ENCODE measurements around the gene OBSL1.

Gene OBSL1

DNA sequence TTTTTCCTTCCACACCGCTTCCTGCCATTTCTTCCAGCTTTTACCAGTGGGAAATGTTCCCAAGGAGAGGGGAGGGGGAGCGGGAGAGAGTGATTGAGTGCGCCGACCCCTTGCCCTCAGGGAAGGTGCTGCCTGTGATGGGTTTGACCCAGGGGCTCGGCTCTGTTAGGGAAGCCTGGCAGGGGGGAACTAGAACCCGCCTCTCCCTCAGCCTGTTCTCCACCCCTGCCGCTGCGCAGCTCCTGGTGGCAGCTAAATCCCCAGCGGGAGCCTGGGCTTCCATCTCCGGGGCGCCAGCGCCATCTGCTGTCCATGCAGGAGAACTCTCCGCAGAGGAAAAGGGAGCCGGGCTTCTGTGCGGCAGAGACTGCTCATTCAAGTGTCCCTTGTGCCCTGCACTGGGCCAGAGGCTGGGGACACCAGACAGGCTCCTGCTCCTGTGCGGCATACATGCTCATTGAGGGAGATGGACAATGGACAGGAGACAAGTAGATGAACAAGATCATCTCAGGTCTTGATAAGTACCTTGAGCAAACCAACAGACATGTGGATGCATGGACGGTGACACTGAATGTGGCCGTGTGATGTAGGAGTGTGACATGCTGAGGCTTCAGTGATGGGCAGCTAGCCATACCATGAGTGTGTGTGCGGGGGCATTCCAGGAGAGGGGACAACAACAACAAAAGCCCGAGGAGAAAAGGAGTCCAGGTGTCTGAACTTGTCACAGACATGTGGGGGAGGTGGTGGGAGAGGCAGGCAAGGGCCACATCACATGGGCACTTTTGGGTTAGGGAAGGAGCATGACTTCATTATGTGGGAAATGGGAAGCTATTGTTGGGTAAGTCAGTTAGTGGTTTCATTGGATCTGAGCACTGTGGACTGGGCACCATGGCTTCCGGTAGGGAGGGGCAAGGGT lies 41.0 kb downstream of the OBSL1 start:
- DNase-seq (ENCODE audit: low read depth), result no peak

DNA sequence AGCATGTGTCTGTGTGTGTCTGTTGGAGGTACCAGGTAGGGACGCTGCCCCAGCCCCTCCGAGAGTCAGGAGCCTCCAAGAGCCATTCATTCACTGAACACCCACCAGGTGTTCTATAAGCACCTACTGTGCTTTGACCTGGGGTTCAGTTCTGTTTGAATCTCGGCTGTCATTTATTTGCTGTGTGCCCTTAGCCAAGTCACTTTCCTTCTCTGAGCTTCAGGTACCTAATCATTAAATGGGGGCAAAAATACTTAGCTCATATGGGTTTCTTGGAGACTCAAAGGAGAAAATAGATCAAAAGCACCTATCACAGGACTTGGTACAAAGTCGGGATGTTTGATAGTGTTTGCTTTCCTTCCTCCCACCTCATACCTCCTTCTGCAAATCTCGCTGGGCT lies 43.9 kb downstream of the OBSL1 start:
- DNase-seq (ENCODE audit: low read depth), result no peak

DNA sequence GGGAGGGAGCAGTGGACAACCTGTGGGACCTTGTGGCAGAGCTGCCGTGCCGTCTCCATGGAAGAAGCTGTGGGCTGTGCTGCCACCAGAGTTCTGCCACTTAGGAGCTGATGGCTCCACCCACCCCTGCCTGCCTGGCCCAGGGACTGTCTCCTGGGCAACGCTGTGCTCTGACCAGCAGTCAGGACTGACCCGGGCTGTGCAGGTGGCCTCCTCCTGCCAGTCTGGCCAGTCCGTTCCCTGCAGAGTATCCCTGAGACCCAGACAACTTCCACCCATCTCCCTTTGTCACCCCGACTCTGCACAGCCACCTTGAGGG lies 44.3 kb downstream of the OBSL1 start:
- DNase-seq (ENCODE audit: low read depth), result no peak

DNA sequence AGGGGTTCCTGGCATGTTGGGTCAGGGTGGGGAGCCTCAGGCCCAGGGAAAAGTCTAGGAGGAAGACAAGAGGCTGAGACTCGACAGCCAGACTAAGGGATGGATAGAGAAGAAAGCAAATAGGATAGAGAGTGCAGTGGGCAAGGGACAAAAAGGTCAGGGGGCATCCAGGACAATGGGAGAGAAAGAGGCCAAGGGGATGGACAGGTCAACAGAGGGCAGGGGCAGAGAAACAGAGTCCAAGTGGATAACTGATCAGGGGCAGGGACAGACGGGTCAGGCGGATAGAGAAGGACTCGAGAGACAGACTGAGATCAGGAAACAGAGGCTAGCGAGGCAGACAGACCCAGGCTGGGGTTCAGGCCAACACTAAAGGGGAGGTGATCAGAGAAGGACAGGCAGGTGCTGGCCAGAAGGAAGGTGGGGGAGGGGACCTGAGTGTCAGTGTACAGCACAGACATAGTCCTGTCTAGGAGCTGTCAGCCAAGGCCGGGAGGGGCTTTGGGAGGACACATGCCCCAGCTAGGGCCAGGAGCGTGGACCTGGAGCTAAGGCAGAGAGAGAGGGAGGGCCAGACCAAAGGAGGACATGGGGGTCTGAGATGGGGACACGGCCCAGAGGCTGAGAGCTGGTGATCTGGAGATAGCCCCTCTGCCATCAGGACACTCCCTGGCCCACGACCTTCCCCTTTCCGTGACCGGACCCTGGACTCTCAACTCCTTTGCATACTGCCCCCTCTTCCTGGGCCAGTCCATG lies 44.8 kb downstream of the OBSL1 start:
- DNase-seq (ENCODE audit: low read depth), result no peak

DNA sequence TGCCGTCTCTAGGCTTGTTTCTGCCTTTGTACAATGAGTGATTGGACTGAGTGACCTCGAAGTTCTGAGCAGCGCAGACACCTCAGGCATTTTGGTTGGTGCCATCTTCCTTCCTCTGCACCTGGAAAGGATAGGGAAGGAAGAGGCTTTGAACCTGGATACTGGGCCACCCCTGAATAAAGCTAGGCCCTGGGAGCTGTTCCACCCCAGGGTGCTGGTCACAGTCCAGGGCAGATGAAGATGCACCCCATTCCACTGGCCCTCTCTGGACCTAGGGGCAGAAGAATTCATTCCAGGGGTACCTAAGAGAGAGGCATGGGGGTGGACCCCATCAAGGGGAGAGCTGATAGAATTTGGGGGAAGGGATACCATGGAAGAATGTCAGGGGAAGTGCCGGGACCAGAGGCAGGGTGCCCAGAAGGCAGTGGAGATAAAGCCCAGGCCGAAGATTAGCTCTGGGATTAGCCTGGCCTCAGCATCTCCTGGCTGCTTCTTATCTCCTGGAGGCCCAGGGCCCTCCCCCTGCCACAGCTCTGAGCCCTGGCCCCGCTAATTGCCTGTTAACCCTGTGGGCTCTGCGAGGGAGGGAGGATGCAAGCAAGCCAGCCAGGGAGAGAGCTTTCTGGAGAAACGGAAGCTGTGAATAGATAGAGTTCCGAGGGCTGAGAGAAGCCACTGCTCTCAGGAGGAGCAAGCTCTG lies 45.7 kb downstream of the OBSL1 start:
- no peak for DNase-seq (ENCODE audit: low read depth)

DNA sequence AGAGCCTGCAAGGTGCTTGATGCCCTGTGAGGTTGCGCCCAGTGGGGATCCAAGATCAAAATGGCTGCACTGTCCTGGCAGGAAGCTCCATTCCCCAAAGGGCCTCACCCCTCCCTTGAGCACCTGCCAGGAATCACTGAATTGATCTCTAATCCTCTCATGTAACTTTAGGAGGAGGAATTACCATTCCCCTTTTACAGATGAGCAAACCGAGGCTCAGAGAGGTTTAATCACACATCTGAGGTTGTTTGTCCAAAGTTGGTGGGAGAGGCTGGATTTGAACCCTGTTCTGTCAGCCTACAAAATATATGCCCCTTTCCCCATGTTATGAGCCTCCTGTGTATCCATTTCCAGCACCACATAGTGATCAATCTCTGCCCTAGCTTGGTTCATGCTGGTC lies 46.5 kb downstream of the OBSL1 start:
- no peak for DNase-seq (ENCODE audit: low read depth)

DNA sequence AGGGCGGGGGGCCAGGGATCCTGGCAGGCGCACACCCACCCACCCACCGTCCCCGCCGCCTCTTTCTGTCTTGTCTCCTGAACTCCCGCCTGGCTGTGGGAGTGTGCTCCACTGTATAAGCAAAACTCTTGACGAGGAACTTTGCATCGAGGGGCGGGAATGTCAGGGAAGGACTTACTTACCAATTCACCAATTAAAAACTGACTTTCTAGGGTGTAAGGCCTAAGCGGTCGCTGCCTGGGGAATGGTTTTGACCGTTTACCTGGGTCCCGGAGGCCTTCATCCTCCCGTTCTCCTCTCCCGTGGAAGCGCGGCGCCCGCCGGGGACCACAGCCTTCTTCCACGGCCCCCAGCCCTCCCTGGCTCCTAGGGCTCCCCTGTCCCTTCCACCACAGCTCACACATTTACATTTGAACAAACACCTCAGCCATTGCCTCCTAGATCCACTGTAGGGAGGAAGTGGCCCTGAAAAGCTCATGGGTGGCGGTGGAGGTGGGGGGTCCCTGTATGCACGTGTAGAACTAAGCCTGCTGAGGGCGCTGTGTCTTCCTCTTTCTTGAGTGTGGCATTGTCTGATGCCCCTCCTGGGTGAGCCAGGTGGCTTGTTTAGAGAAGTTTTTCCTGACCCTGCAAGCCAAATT lies 48.2 kb downstream of the OBSL1 start:
- DNase-seq (ENCODE audit: low read depth), result no peak

DNA sequence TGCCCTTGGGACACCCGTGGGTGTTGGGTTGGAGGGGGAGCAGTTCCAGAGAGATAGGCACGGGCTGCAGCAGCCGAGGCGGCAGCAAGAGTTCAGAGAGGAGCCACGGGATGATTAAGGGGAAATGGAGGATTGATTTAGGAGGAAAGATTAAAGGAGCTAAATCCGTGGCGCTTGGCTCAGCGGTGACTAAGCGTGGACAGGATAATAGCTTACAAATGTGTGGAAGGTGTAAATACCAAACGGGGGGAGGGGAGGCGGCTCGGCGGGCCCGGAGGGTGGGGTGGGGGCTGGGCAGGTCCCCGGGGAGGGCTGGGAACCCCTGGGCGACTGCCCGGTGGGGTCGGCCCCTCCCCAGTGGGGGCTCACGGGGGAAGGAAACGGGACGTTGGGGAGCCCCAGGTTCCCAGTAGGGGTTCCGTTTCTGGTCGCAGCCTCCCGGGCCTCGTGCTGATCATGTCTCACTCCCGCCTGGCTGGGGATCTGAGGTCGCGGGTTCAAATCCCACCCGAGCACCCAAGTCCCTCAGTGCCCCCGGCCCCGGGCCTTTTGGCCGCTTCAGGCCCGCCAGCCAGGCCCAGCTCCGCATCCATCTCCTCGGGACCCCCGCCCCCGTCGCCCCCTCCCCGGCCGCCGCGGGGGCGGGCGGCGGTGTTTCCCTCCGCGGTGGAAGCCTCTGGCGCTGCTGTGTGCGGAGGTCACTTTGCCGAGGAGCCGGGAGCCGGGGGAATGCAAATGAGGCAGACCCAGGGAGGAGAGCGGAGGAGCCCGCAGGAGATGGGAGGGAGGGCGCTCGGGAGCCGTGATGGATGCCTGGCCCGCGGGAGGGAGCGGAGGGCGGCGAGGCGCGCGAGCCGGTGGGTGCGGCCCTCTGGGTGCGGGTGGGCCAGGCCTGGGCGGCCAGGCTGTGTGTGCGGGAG lies 49.0 kb downstream of the OBSL1 start:
- DNase-seq (ENCODE audit: low read depth), result no peak

DNA sequence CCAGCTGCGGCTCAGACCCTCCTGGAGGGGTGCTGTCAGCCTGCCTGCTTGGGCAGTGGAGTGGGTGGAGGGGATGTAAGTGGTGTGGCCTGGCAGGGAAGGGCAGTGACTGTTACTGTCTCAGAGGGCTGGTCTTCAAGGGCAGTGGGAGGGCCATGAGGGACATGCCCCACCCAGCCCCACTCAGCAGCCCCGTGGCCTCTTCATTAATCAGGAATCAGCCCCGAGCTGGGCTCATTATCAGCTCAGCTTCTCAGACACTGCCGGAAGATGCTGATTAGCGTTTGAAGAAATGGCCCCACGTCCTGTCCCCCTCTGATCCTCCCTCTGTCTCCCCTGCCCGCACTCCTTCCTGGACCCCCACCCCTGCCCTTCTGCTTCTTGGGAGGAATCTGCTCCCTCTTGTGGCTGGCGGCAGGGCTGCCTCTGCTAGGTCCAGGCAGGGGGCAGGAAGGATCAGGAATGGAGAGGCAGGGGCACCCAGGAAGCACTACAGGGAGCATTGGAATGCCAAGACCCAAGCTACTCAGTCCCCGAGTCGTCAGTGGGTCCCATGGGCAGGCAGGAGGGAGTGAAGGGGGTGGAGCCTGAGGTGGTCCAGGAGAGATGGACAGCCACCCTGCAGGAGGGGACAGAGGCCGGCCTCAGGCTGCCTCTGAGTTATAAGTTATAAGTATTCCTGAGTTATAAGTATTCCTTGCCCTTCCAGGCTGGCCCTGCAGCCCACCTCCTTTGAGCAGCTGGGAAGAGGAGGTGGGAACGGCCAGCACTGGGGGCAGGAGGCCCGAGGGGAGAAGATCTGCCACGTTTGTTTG lies 50.1 kb downstream of the OBSL1 start:
- DNase-seq (ENCODE audit: low read depth), result no peak

DNA sequence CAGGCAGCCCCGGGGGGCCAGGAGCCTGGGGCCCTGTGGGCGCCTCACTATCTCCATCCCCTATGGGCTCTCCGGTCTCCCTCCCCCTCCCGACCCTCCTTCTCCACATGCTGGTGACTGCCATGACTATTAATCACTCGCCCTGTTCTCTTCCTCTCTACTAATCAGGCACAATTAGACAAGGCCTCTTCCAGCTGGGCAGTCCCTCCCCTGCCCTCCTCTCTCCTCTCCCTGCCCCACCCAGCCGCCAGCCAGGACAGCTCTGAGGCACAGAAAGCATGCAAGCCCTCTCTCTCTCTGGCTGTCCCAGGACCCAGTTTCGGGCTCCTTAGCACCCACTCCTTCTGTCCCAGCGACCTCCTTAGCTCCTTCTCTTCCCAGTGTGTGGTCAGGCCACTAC lies 51.3 kb downstream of the OBSL1 start:
- DNase-seq (ENCODE audit: low read depth), result no peak

DNA sequence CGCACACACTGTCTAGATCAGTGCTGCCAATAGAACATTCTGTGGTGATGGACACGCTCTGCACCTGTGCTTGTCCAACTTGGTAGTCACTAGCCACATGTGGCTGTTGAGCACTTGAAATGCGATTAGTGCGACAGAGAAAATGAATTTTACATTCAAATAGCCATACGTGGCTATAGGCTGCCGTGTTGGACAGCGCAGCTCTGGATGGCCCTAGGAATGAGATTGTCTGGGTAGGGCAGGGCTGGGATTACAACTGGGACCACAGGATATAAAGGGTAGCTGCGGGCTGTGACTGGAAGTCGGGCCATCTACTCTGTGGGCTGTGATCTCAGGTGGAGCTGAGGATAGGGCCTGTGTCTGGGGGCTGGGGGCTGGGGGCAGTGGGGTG lies 51.8 kb downstream of the OBSL1 start:
- no peak for DNase-seq (ENCODE audit: low read depth)

DNA sequence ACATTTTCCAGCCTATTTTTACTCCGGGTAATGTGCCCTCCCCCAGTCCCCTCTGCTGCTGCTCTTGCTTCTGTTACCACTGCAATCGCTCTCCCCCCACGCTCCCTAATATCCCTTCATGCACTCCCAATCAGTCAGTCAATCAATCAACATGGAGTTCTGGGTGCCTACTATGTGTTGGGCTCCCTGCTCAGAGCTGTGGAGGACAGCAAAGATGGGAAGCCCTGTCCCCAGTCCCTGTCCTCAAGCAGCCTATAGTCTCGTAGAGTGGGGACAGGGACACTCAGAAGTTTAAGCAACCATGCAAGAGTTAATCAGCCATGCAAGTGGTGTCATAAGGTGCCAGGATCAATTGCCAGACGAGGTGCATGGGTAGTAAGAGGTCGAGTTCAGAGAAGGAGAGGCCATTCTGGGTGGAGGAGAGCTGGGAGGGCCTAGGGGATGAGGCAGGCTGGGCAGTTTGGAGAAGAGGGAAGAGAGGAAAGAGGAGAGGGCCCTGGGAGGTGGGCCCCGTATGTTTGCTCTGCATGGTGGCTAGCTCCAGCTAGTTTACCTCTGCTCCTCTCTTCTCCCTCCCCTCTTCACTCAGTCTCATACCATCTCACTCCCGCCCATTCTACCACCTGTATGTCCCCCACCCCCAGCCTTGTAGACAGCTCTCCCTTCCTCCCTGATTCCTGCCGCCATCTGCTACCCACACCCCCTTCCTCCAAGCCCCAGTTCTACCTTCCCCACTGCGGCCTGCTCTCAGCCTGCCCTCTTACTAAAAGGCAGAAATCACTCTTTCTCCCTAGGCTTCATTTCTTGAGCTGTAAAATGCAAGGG lies 53.2 kb downstream of the OBSL1 start:
- no peak for DNase-seq (ENCODE audit: low read depth)

DNA sequence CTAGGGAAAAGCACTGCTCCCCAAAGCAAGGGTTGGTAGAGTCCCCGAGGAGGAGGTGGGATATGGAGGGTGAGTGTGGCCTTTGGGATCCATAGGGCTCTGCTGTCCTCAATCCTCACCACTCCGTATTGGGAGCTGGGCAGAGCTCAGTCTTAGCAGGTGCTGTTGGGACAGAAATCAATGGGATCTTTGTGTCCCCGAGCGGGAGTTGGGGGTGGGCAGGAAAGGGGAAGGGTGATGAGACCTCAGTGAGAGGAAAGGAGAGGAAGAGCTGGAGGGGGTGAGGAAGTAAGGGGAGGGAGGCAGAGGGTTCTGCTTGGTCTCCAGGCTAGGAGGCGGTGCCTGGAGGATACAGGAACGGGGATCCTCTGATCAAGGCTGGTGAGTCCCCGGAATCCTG lies 54.5 kb downstream of the OBSL1 start:
- DNase-seq (ENCODE audit: low read depth), result no peak

DNA sequence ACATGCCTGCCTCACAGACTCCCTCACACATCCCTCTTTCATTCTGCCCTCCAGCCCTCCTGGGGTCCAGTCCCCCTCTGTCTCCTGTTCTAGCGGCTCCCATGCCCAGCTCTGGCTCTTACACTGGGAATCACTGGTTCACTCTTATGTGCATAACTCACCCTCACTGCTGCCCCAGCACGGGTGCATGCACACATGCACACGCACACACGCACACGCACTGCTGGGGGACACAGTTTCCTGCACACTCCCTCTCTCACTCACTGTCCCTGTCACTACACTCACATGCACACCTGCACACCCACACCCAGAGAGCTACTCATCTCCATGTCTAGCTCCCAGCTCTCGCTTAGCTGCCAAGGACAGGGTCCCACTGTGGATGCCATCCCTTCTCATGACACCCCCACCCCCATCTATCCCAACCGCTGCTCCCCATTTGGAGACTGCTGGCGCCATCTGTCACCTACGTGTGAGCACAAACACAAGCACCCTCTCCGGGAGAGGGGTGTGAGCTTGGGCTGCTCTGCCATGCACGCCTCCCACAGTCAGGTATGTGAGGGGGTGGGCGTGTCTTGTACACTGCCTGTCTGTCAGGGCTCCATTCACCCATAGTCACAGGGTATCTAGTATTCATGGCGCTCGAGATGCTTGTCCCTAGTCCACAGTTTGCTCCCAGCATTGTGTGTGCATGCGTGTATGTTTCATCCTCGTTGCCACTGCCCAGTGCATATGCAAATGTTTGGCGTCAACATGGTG lies 55.3 kb downstream of the OBSL1 start:
- no peak for DNase-seq (ENCODE audit: low read depth)

DNA sequence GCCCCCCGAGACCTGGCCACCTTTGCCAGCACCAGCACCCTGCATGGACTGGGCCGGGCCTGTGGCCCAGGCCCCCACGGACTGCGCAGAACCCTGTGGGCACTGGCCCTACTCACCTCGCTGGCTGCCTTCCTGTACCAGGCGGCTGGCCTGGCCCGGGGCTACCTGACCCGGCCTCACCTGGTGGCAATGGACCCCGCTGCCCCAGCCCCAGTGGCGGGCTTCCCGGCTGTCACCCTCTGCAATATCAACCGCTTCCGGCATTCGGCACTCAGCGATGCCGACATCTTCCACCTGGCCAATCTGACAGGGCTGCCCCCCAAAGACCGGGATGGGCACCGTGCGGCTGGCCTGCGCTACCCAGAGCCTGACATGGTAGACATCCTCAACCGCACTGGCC lies 56.5 kb downstream of the OBSL1 start:
- DNase-seq (ENCODE audit: low read depth), result no peak

DNA sequence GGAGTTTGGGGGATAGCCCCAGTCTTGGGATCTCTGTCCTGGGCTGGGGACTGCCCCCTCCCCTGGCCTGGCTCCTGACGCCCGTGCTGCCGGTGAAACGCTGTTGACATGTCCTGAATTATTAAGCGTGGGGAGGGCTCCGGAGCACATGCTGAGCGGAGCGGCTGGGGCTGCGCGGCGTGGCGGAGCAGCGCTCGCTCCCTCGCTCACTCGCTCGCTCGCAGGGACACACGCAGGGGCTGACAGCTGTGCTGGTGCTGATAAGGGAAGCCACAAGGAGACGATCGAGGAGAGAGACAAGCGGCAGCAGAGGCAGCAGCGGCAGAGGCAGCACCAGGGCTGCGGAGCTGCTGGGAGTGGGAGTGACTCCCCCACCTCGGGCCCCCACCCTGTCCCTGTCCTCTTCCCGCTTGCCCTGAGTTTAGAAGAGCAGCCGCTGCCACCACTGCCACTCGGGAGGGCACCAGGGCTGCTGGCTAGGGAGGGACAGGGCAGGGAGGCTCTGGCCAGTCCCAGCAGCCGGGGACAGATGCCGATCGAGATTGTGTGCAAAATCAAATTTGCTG lies 57.1 kb downstream of the OBSL1 start, which contains the start of gene ASIC4:
ASIC4 (plus strand) TSS at position 287 of the 566 bp plus-strand sequence; CDS start at position 530, 243 bp downstream.
- no peak for DNase-seq (ENCODE audit: low read depth)

DNA sequence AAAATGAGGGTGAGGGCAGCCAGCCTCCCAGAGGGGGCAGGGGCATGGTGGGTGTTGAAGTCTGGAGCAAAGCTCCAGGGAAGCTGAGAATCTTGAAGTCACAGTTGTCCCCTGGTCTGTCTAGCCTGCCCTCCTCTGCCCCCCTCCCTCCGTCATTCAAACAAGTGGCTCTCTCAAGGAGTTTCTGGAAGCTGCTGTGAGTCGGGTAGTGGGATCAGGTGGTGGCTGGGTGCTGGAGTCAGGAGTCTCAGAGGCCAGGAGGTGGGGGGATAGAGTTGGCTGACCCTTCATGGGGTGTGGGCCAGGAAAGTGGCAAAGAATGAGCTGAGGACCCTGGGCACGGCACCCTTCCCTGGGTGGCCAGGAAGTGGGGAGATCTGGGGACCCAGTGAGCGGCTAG lies 57.6 kb downstream of the OBSL1 start:
- no peak for DNase-seq (ENCODE audit: low read depth)

DNA sequence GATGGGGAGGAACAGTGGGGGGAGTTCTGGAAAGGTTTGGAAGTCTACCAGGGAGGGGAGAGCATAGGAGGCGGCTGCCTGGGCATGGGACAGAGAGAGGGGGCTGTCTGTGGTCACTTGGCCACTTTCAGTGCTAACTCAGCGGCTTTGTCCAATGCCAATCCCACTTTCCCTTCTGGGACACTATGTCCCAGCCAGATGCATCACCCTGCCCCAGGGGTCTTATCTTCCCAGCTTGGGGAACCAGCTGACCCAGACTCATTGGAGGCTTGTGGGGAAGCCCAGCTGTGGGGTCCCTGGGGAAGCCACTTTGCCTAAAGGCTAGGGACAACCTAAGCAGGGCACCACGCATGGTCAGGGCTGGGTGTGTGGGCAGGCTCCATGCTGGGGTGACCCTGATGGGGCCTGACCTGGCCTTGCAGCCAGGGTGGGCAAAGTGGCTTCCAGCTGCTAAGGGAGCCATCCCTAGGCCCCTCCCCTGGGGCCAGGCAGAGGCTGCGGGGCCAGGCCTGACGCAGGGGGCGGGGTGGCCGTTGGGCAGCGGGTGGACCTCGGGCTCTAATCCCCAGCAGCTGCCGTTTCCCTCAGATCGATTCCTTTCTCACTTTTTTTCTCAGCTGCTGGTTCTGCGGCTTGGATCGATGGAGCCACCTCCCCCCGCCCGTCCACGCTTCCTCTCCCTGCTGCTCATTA lies 58.7 kb downstream of the OBSL1 start:
- no peak for DNase-seq (ENCODE audit: low read depth)
